Amniotic epithelial cell (primary cell): ENCODE results near the gene TARS3.
A peak's percentile ranks its signal among the peaks of the same experiment; 100 is the strongest.

Source experiments
- DNase-seq: peaks from one replicate; pipeline ENCODE4 v3.0.0-alpha.2; 2010; ENCODE audit warnings: low read depth

The TARS3 gene

GRCh38 chr15:101698314-101698713 lies 26.0 kb downstream of the TARS3 start:
- DNase-seq: no peak

GRCh38 chr15:101697488-101697887 lies 26.8 kb downstream of the TARS3 start:
- DNase-seq: no peak

GRCh38 chr15:101696829-101697228 lies 27.4 kb downstream of the TARS3 start:
- no peak for DNase-seq

GRCh38 chr15:101694261-101694660 lies 30.0 kb downstream of the TARS3 start:
- no peak for DNase-seq

GRCh38 chr15:101692801-101693598 lies 31.3 kb downstream of the TARS3 start:
- no peak for DNase-seq

GRCh38 chr15:101689901-101690300 lies 34.4 kb downstream of the TARS3 start:
- no peak for DNase-seq

GRCh38 chr15:101686718-101687117 lies 37.6 kb downstream of the TARS3 start:
- DNase-seq: no peak

GRCh38 chr15:101684877-101685276 lies 39.4 kb downstream of the TARS3 start:
- DNase-seq: no peak

- peak; percentile 94 for DNase-seq
Observed at GRCh38 chr15:101684384-101684783, 39.9 kb downstream of the TARS3 start.

- DNase-seq: no peak
Observed at GRCh38 chr15:101679806-101680205, 44.5 kb downstream of the TARS3 start.

GRCh38 chr15:101676921-101677329 lies 47.3 kb downstream of the TARS3 start:
- DNase-seq: peak; percentile 17

- peak; percentile 75 for DNase-seq
Observed at GRCh38 chr15:101675796-101676582, 48.3 kb downstream of the TARS3 start.

- peak; percentile 74 for DNase-seq
Observed at GRCh38 chr15:101675015-101675414, 49.3 kb downstream of the TARS3 start.

- DNase-seq: no peak
Observed at GRCh38 chr15:101672298-101672697, 52.0 kb downstream of the TARS3 start.

- peak; percentile 43 for DNase-seq
Observed at GRCh38 chr15:101669744-101670143, 54.5 kb downstream of the TARS3 start.

- DNase-seq: no peak
Observed at GRCh38 chr15:101667881-101668280, 56.4 kb downstream of the TARS3 start.

GRCh38 chr15:101664303-101664913 lies 59.9 kb downstream of the TARS3 start:
- peak; percentile 15 for DNase-seq

- DNase-seq: no peak
Observed at GRCh38 chr15:101662203-101662602, 62.1 kb downstream of the TARS3 start.

- no peak for DNase-seq
Observed at GRCh38 chr15:101660005-101660404, 64.3 kb downstream of the TARS3 start.

- no peak for DNase-seq
Observed at GRCh38 chr15:101657968-101658784, 66.1 kb downstream of the TARS3 start.

- DNase-seq: no peak
Observed at GRCh38 chr15:101657171-101657570, 67.1 kb downstream of the TARS3 start.
